Epithelial cell of proximal tubule (primary cell): ENCODE results near the gene TBC1D3B. TPM values are rescaled to one million over a fixed set of nuclear protein-coding genes. Genes with fewer than 3 reads are reported as not detected.
"Not testable (repeated sequence)": the region's sequence is repeated elsewhere in the genome, so short reads cannot be mapped to it uniquely, and the experiment has no call there.

ENCODE experiments used
- DNase-seq: peaks from one replicate; pipeline ENCODE4 v3.0.0-alpha.2; 2011; ENCODE audit warnings: low read depth
- H3K4me3 ChIP-seq: 2 replicates; pipeline ENCODE4 v1.5.1; 2011; ENCODE audit warnings: low read depth, mild to moderate bottlenecking, low read length
- CTCF ChIP-seq: conservative IDR thresholded peaks from 2 replicates; pipeline ENCODE4 v1.5.1; 2012; ENCODE audit warnings: low read depth, mild to moderate bottlenecking, low read length
- total RNA-seq: library from RNA; depleted of rRNA; stranded (reverse); fragments of >200 nt; gene quantifications from 2 replicates; pipeline ENCODE4 v1.2.3, GENCODE V29; 2015

Gene TBC1D3B
- total RNA-seq, 1 donor from 2014 or later, result not detected

DNA sequence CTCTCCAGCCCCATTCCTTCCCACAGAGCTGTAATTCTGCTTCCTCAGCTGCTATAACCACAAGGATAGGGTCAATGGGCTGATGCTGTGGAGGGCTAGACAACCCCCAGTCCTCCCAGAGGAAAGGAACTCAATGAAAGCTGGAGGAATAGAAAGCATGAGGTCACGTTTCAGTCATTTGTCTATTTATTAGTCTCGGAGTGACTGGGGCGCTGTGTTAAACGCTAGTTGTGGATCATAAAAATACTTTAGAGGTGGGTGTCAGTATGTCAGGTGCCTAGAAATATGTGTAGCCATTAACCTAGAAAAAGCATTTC, 20.9 kb upstream of the TBC1D3B start:
- H3K4me3 ChIP-seq, result no peak overlapping the region
- no peak for DNase-seq
- TF ChIP-seq CTCF, result no peak

- no peak overlapping the region for H3K4me3 ChIP-seq
- no peak for TF ChIP-seq CTCF
- DNase-seq, result no peak
Observed at GRCh38 chr17:36196131-36196486, 19.7 kb upstream of the TBC1D3B start.

DNA sequence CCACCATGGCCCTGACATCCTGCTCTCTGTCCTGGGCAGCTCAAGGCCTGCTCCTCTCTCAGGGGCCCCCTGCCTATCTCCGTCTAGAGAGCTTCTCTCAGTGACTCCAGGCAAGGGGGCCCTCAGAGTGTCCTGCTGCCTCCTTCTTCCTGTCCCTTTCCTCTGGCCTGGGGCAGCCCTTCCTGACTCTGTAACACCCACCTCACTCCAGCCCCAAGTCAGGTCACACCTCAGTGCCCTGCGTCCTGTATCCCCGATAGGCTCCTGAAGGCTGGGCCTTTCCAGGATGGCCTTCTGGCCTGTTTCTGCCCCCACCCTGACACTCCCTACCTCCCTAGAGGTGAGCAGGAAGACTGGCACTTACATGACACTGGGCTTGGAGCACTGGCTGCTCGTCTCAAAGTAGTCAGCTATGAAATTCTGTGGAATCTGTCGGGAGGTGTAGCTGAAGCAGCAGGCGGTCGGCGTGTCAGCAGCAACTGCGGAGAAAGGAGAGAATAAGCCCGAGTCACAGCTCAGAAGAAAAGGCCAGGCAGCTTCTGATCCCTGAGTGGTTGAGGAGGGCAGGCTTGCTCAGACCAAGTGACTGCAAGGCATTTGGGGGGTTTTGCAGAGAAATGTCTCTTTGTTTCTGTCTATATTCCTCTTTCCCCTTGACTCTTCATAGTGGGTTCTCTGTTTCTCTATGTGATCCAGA, 19.1 kb upstream of the TBC1D3B start:
- DNase-seq, result no peak
- no peak overlapping the region for H3K4me3 ChIP-seq
- TF ChIP-seq CTCF, result no peak

GRCh38 chr17:36194832-36195433, 18.5 kb upstream of the TBC1D3B start:
- not testable (repeated sequence) for DNase-seq, H3K4me3 ChIP-seq

- H3K4me3 ChIP-seq, DNase-seq: not testable (repeated sequence)
Observed at GRCh38 chr17:36194147-36194831, 17.9 kb upstream of the TBC1D3B start.

GRCh38 chr17:36193216-36193775, 16.9 kb upstream of the TBC1D3B start:
- TF ChIP-seq CTCF, result no peak
- DNase-seq, result no peak
- no peak overlapping the region for H3K4me3 ChIP-seq

GRCh38 chr17:36190549-36191330, 14.3 kb upstream of the TBC1D3B start:
- not testable (repeated sequence) for DNase-seq, H3K4me3 ChIP-seq

DNA sequence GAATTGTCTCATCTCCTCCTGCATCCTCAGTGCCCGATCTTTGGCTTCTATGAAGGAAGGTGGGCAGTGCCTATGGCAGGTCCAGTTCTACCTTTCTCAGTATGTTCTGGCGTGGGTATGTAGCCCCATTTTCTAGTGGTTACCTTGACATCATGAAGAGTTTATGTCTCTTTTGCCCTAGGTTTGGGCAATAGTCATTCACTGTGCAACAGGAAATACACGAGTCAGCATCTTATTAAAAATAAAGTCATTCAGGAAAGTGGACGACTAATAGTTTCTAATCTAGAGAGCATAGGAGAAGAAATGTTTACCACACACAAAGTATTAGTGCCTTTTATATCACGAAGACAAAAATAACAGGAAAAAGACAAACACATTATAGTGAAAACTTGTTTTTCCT, 13.6 kb upstream of the TBC1D3B start:
- not testable (repeated sequence) for H3K4me3 ChIP-seq, DNase-seq
